Measurements from ENCODE around the gene CAMK1D. TPM values are rescaled to one million over a fixed set of nuclear protein-coding genes. Genes with fewer than 3 reads are reported as not detected.

The CAMK1D gene
- total RNA-seq, 1 donor = 11.2 TPM

DNA sequence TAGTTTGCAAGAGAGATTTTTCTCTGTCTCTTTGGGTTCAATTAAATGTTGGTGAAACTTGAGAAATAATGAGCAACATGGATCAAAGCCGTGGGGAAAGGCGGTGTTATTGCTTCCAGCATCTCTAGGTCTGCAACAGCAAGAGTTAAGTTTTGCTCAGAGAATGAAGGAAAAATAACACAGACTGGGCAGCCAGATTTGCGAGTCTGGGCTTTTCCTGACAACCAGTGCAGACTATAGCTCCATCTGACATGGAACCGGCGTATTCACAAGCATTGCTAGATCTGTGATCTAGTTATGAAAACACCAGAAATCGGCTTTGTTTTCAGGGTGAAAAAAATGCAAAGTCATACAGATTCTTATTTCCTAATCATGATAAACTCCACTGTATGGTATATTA, 110.4 kb downstream of the CAMK1D start:
- Histone ChIP-seq H3K9me3 (ENCODE audit: low read depth, low read length) (no peaks in the 10 kb centered on the region), H3K4me1 (ENCODE audit: insufficient read depth, low read length) (peaks cover 2% of the 10 kb centered on the region), H3K27me3 (ENCODE audit: insufficient read depth, low read length) (no peaks in the 10 kb centered on the region), H3K27ac (ENCODE audit: low read depth, low read length) (no peak overlapping the region), H3K79me2 (ENCODE audit: insufficient read depth, low read length) (no peaks in the 10 kb centered on the region), H3K36me3 (ENCODE audit: insufficient read depth, low read length) (no peaks in the 10 kb centered on the region), H4K20me1 (ENCODE audit: insufficient read depth, low read length) (no peaks in the 10 kb centered on the region), H2AFZ (ENCODE audit: low read length) (no peak overlapping the region), H3K4me2 (ENCODE audit: insufficient read depth, low read length) (no peak overlapping the region), H3K4me3 (ENCODE audit: insufficient read depth, low read length) (no peak overlapping the region)
- DNase-seq (ENCODE audit: insufficient read length, low spot score, missing footprints) = no peak
- TF ChIP-seq, protein P1, sequence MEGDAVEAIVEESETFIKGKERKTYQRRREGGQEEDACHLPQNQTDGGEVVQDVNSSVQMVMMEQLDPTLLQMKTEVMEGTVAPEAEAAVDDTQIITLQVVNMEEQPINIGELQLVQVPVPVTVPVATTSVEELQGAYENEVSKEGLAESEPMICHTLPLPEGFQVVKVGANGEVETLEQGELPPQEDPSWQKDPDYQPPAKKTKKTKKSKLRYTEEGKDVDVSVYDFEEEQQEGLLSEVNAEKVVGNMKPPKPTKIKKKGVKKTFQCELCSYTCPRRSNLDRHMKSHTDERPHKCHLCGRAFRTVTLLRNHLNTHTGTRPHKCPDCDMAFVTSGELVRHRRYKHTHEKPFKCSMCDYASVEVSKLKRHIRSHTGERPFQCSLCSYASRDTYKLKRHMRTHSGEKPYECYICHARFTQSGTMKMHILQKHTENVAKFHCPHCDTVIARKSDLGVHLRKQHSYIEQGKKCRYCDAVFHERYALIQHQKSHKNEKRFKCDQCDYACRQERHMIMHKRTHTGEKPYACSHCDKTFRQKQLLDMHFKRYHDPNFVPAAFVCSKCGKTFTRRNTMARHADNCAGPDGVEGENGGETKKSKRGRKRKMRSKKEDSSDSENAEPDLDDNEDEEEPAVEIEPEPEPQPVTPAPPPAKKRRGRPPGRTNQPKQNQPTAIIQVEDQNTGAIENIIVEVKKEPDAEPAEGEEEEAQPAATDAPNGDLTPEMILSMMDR (IDR thresholded peaks at IDR 0.05; ENCODE audit: extremely low read depth, low read depth, low read length) = no peak

DNA sequence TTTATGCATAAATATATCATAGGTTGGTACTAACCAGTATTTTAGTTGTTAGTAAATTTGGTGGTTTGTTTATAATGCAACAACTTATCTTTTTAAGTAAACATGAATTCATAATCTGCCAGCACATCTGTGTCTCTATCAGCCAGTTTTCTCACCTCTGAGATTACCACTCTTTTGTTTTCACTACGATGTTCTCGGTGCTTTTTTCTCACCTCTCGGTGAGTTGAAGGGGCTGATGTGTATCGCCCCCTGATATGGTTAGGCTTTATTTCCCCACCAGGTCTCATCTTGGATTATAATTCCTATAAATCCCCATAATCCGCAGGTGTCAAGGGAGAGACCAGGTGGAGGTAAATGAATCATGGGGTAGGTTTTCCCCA, 114.1 kb downstream of the CAMK1D start:
- H3K79me2 ChIP-seq (ENCODE audit: insufficient read depth, low read length) = no peaks in the 10 kb centered on the region
- no peaks in the 10 kb centered on the region for H3K27me3 ChIP-seq (ENCODE audit: insufficient read depth, low read length)
- no peak overlapping the region for H3K4me3 ChIP-seq (ENCODE audit: insufficient read depth, low read length)
- no peak overlapping the region for H3K4me2 ChIP-seq (ENCODE audit: insufficient read depth, low read length)
- H2AFZ ChIP-seq (ENCODE audit: low read length) = no peak overlapping the region
- no peak overlapping the region for H3K27ac ChIP-seq (ENCODE audit: low read depth, low read length)
- no peaks in the 10 kb centered on the region for H3K9me3 ChIP-seq (ENCODE audit: low read depth, low read length)
- no peak for DNase-seq (ENCODE audit: insufficient read length, low spot score, missing footprints)
- TF ChIP-seq, protein P1 (IDR thresholded peaks at IDR 0.05; ENCODE audit: extremely low read depth, low read depth, low read length) = no peak
- H3K36me3 ChIP-seq (ENCODE audit: insufficient read depth, low read length) = no peaks in the 10 kb centered on the region
- no peaks in the 10 kb centered on the region for H4K20me1 ChIP-seq (ENCODE audit: insufficient read depth, low read length)
- H3K4me1 ChIP-seq (ENCODE audit: insufficient read depth, low read length) = no peaks in the 10 kb centered on the region

DNA sequence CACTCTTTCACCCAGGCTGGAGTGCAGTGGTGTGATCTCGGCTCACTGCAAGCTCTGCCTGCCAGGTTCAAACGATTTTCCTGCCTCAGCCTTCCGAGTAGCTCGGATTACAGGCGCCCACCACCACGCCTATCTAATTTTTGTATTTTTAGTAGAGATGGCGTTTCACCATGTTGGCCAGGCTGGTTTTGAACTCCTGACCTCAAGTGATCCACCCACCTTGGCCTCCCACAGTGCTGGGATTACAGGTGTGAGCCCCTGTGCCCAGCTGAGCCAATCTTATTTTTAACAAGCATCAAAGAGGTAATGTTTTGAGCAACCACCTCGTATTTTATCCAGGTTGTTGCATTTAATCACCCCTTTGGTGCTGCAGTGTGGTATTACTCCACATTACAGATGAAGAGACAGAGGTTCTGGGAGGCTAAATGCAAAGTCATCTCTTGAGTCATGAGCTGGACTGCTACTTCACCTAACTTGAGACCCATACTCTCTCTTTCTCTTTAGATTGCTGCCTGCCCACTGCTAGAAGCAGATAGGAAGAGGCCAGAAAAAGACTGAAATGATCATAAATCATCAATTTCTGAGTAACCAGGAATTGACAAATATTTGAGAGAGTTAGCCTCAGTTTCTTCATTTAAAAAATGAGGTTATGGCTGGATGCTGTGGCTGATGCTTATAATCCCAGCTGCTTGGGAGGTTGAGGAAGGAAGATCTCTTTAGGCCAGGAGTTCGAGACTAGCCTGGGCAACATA, 116.2 kb downstream of the CAMK1D start:
- Histone ChIP-seq H4K20me1 (ENCODE audit: insufficient read depth, low read length) (no peaks in the 10 kb centered on the region), H3K79me2 (ENCODE audit: insufficient read depth, low read length) (no peaks in the 10 kb centered on the region)
- DNase-seq (ENCODE audit: insufficient read length, low spot score, missing footprints) = no peak

DNA sequence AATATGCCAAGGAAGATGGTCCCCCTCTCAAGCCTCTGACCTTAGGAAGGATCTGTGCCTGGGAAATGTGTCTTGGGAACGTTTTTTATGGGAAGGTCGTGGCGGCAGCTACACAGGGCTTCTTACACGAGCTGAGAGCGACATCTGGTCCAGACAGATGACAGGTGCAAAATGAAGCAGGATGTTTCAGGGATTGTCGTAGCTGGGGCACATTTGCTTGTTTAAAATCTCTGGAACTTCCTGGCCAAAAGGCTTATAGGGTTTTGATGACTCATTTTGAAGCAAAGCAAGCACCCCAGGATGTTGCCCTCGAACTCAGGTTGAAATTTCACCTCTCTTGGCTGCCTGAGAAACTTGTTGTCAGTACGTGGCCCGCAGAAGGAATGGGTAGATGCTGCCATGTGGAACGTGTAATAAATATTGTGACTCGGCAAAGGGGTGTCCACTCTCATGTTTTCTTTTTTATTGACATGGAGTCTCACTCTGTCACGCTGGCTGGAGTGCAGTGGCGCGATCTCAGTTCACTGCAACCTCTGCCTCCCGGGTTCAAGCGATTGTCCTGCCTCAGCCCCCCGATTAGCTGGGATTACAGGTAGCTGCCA, 117.5 kb downstream of the CAMK1D start:
- no peaks in the 10 kb centered on the region for H3K4me1 ChIP-seq (ENCODE audit: insufficient read depth, low read length)
- no peak for DNase-seq (ENCODE audit: insufficient read length, low spot score, missing footprints)
- no peaks in the 10 kb centered on the region for H3K79me2 ChIP-seq (ENCODE audit: insufficient read depth, low read length)
- peaks cover 3% of the 10 kb centered on the region for H3K27me3 ChIP-seq (ENCODE audit: insufficient read depth, low read length)
- no peaks in the 10 kb centered on the region for H4K20me1 ChIP-seq (ENCODE audit: insufficient read depth, low read length)
- no peaks in the 10 kb centered on the region for H3K9me3 ChIP-seq (ENCODE audit: low read depth, low read length)
- H3K36me3 ChIP-seq (ENCODE audit: insufficient read depth, low read length) = no peaks in the 10 kb centered on the region
- no peak overlapping the region for H2AFZ ChIP-seq (ENCODE audit: low read length)
- no peak overlapping the region for H3K4me2 ChIP-seq (ENCODE audit: insufficient read depth, low read length)
- TF ChIP-seq, protein P1 (IDR thresholded peaks at IDR 0.05; ENCODE audit: extremely low read depth, low read depth, low read length) = no peak
- H3K4me3 ChIP-seq (ENCODE audit: insufficient read depth, low read length) = no peak overlapping the region
- H3K27ac ChIP-seq (ENCODE audit: low read depth, low read length) = no peak overlapping the region

More for the DNA sequence above, 116.2 kb downstream of the CAMK1D start:
- Histone ChIP-seq H2AFZ (ENCODE audit: low read length) (no peak overlapping the region), H3K4me1 (ENCODE audit: insufficient read depth, low read length) (no peaks in the 10 kb centered on the region), H3K4me2 (ENCODE audit: insufficient read depth, low read length) (no peak overlapping the region), H3K4me3 (ENCODE audit: insufficient read depth, low read length) (no peak overlapping the region), H3K36me3 (ENCODE audit: insufficient read depth, low read length) (no peaks in the 10 kb centered on the region), H3K9me3 (ENCODE audit: low read depth, low read length) (no peaks in the 10 kb centered on the region), H3K27ac (ENCODE audit: low read depth, low read length) (no peak overlapping the region), H3K27me3 (ENCODE audit: insufficient read depth, low read length) (peaks cover 3% of the 10 kb centered on the region)
- TF ChIP-seq, protein P1 (IDR thresholded peaks at IDR 0.05; ENCODE audit: extremely low read depth, low read depth, low read length) = no peak

Data from osteoblast (primary cell).